HG03280 (cell line): Measurements from ENCODE around the gene PCDHGA8.
"Not testable (repeated sequence)": the region's sequence is repeated elsewhere in the genome, so short reads cannot be mapped to it uniquely, and the experiment has no call there.

Experiments
- ATAC-seq: cut with Tn5 transposase; IDR thresholded peaks from one replicate; pipeline ENCODE4 v1.9.1; 2021; ENCODE audit warnings: mild to moderate bottlenecking, moderate library complexity; ENCODE audit not compliant: unreplicated experiment

PCDHGA8 gene

DNA sequence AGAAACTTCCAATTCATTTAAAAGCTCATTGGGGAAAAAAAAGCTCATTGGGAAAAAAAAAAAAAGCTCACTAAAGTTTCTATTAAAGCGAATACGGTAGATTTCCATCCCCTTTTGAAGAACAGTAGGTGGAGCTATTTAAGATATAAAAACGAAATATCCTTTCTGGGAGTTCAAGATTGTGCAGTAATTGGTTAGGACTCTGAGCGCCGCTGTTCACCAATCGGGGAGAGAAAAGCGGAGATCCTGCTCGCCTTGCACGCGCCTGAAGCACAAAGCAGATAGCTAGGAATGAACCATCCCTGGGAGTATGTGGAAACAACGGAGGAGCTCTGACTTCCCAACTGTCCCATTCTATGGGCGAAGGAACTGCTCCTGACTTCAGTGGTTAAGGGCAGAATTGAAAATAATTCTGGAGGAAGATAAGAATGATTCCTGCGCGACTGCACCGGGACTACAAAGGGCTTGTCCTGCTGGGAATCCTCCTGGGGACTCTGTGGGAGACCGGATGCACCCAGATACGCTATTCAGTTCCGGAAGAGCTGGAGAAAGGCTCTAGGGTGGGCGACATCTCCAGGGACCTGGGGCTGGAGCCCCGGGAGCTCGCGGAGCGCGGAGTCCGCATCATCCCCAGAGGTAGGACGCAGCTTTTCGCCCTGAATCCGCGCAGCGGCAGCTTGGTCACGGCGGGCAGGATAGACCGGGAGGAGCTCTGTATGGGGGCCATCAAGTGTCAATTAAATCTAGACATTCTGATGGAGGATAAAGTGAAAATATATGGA is 38.1 kb downstream of the PCDHGA8 start, which contains the start of gene PCDHGA12:
Gene PCDHGA12 (plus strand): TSS at position 176 of the 782 bp plus-strand sequence. CDS start 253 bp downstream, at position 429.
- ATAC-seq = peak; percentile 89

DNA sequence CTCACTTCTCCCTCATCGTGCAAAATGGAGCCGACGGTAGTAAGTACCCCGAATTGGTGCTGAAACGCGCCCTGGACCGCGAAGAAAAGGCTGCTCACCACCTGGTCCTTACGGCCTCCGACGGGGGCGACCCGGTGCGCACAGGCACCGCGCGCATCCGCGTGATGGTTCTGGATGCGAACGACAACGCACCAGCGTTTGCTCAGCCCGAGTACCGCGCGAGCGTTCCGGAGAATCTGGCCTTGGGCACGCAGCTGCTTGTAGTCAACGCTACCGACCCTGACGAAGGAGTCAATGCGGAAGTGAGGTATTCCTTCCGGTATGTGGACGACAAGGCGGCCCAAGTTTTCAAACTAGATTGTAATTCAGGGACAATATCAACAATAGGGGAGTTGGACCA is 38.9 kb downstream of the PCDHGA8 start:
- peak; percentile 57 for ATAC-seq

DNA sequence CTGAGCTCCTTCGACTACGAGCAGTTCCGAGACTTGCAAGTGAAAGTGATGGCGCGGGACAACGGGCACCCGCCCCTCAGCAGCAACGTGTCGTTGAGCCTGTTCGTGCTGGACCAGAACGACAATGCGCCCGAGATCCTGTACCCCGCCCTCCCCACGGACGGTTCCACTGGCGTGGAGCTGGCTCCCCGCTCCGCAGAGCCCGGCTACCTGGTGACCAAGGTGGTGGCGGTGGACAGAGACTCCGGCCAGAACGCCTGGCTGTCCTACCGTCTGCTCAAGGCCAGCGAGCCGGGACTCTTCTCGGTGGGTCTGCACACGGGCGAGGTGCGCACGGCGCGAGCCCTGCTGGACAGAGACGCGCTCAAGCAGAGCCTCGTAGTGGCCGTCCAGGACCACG is 39.9 kb downstream of the PCDHGA8 start:
- not testable (repeated sequence) for ATAC-seq

DNA sequence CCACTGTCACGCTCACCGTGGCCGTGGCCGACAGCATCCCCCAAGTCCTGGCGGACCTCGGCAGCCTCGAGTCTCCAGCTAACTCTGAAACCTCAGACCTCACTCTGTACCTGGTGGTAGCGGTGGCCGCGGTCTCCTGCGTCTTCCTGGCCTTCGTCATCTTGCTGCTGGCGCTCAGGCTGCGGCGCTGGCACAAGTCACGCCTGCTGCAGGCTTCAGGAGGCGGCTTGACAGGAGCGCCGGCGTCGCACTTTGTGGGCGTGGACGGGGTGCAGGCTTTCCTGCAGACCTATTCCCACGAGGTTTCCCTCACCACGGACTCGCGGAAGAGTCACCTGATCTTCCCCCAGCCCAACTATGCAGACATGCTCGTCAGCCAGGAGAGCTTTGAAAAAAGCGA is 40.3 kb downstream of the PCDHGA8 start:
- not testable (repeated sequence) for ATAC-seq

DNA sequence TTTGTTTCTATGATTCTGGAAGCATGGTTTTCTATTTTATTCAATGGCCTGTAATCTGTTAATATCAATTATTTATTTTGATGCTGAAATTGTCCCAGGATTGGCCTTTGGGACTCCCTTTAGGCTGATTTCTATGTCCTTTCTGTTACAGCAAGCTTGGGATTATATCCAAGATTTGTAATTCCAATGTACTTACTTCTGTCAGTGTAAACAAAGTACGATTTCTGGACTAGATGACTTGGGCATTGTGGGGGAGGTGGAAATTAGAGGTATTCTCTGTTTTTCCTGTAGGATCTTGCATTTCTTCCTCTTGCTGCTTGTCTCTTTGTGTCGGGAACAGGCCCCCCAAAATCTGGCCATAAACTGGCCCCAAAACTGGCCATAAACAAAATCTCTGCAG is 41.6 kb downstream of the PCDHGA8 start:
- no peak for ATAC-seq

DNA sequence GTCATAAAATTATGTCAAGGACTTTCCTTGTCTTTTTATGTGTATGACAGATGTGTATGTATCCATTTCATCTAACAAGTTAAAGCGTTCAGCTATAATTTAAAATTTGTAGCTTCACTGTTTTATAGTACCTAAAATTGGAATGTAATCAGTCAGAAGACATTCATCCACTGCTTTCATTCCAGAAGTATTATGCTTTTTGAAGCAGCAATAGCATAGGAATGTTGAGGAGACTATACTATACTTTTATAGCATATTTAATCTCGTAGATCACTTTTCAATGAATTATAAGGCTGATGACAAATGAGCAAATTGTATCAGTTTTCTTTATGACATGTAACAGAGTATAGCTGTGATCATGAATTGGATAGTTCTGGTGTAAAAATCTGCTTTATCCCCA is 44.8 kb downstream of the PCDHGA8 start:
- ATAC-seq = no peak

DNA sequence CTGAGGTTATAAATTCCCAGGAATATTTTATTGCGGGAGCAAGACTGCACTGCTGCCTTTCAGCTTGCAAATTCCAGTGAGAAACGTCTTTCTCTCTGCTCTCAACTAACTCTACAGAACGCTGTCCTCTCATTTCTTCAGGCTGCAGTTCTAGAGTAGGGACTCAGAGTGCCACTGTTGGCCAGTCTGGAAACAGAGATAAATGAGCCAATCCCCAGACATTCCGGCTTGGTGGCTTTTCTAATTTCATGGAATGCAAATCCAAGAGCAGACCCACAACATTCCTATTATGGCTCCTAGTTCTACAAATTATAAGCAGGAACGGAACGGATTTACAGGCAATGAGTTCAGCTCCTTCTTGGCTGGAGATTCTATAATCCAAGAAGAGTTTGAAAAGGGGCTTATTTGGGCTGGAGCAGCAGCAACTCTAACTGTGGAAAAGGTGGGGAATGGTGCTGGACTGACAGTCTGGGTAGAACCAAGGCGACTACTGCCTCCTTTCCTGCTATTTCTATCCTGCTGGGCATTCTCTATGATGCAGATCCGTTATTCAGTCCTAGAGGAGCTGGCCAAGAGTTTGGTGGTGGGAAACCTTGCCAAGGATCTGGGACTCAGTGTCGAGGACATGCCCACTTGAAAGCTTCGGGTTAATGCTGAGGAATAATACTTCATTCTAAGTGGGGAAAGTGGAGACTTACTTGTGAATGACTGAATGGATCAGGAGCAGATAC is 47.1 kb downstream of the PCDHGA8 start:
- no peak for ATAC-seq

DNA sequence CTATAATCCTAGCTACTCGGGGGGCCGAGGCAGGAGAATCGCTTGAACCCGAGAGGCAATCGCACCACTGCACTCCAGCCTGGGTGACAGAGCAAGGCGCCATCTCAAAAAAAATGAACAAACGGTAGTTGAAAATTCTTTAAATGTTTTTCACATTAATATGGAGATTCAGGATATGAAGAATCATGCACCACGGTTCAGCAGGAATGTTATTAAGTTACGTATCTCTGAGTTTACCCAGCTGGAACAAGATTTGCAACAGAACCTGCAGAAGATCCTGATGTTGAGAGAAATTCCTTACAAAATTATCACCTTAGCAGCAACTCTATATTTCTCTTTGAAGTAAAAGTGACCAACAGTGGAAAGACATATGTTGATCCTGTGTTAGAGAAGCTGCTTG is 47.9 kb downstream of the PCDHGA8 start:
- ATAC-seq = no peak

DNA sequence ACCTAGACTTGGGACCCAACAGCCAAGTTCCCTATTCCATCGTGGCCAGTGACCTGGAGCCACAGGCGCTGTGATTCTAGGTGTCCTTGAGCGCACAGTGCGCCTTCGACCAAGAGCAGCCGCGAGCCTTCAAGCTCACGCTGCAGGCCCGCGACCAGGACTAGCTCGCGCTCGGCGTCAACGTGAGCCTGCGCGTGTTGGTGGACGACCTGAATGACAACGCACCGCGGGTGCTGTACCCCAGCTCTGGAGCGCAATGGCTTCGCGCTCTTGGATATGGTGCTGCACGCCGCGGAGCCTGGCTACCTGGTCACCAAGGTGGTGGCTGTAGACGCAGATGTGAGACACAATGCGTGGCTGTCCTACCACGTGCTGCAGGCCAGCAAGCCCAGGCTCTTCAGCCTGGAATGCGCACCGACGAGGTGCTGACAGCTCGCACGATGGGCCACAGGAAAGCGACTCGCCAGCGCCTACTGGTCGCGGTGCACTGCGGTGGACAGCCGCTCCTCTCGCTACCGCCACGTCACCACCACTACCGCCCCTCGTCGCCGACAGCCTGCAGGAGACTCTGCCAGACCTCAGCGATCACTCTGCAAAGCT is 49.2 kb downstream of the PCDHGA8 start:
- no peak for ATAC-seq
